CD4-positive, alpha-beta T cell treated with Interferon gamma for 1 hour (primary cell): ENCODE data around the gene RHEBL1.

ENCODE experiments used
- DNase-seq: peaks from one replicate; pipeline ENCODE4 v3.0.0-alpha.2; 2020

The RHEBL1 gene

DNA sequence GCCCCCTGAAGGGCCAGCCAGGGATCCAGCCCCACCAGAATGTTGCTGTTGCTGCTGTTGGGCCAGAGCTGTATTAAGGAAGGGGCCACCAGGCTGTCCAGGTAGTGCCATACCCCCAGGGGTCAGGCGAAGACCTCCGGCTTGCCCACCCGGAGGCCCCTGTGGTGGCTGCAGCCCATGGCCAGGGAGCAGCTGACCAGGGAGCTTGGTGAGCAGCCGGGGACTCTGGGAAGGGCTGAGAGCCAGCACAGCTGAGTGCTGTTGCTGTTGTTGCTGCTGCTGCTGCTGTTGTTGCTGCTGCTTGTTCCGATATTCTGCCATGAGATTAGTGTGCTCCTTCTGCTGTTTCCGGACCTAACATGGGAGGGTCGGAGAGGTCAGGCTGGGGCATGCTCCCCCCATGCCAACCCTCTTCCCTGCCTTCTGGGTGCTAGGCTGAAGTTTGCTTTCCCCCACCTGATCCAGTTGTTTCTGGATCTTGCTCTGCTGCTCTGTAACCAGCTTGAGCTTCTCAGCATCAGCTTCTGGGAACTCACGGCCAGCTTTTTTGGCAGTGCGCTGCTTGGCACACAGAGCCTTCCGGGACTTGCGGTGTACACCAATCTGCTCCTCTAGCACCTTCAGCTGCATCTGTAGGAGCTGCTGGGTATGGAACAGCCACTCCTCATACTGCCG is 36.0 kb downstream of the RHEBL1 start:
- DNase-seq, result no peak

DNA sequence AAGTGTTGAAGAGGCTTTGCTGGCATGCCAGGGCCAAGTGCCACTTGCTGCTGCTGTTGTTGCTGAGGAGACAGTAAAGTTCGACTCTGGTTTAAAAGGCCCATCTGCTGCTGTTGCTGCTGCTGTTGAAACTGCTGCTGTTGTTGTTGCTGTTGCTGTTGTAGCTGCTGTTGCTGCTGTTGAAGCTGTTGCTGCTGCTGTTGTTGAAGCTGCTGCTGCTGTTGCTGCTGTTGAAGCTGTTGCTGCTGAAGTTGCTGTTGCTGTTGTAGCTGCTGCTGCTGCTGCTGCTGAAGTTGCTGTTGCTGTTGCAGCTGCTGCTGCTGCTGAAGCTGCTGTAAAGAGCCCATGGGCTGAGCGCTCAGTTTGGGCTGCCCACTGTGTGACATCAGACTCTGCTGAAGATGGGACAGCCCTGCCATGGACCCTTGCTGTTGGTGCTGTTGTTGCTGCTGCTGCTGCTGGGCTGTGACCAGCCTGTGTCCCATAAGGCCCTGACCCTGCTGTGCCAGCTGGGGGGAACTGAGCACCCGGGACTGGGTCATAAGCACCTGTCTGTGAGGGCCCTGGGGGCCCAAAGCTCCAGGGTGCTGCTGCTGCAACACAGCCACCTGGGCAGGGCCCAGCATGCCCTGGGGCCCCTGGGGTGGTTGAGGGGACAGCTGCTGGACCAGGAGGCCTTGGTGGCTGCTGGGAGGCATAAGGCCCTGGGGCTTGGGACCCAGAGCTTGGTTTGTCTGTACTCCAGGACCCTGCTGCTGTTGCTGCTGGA is 36.9 kb downstream of the RHEBL1 start:
- DNase-seq, result no peak

DNA sequence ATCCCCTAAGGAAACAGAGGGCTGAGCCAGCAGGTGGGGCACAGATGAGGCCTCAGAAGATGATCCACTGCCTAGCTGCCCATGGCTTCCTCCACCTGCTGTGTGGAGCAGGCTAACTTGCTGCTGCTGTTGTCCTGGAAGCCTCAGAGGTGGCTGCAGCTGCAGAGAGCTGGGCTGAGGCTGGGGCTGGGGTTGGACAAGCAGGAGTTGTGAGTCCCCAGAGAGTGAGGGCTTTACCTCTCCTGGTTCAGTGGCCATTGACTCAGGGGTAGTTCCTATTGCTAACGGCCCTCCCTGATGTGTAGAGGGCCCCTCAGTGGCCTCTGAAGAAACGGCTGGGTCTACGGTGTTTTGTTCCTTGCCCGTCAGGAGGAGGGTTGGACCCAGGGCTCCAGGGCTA is 37.5 kb downstream of the RHEBL1 start:
- DNase-seq, result no peak

DNA sequence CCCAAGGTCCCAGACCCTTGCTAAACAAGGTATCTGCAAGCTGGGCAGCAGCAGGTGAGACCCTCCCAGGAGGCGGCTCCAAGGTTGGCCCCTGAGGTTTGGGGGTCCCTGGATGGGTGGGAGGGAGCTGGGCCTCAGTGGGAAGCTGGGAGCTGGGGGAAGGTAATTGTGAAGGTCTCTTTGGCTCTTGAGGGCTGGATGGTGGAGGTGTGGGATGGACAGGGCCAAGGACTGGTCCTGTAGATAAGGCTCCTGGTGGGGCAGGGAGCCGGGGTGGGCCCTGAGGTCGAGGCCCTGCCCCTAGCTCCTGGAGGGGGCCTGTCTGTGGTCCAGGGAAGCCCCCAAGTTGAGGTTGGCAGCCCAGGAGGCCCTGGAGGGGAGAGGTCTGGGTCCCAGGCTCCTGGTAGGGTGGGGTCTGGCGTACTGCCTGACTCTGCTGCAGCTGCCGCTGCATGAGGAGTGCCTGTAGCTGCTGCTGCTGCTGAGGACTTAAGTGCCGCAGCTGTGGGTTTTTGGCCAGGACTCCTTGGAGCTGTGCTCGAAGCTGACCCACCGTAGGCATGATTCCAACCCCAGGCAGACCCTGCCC is 38.1 kb downstream of the RHEBL1 start:
- DNase-seq, result no peak

DNA sequence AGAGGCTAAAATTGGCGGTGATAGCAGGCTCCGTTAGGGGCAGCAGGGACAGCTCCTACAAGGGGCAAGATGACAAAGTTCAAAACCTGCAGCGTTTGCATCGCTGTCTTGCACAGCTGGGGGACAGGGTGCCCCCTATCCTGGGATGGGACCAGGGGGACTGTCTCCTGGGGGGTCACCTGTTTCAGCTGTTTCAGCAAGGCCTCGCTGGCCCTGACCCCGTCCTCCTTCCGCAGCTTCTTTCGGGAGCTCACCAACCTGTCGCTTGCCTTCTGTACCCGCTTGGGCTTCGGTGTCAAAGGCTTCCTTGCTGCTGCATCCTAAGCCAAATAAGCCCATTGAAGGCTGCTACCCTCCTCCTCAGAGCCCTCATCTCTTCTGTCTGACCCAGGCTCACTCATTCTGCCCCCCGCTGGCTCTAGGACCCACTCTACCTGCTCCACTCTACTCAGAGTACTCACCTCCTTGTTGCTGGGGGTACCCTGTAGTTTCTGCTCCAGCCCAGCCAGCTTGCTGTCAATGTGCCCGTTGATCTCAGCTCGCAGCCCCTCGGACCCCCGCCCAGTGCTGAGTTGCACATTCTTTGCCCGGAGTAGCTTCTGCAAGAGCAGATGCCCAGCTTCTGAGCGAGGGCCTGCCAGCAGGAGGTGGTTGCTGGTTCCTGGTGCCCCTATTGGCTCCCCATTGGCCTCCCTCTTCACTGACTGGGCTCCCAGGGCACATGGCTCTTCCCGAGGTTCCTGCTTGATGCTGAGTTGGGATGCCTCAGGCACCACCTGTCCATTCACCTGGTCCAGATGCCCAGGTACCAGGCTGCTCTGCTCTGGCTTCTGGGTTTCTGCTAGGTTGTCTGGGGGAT is 38.8 kb downstream of the RHEBL1 start:
- no peak for DNase-seq

DNA sequence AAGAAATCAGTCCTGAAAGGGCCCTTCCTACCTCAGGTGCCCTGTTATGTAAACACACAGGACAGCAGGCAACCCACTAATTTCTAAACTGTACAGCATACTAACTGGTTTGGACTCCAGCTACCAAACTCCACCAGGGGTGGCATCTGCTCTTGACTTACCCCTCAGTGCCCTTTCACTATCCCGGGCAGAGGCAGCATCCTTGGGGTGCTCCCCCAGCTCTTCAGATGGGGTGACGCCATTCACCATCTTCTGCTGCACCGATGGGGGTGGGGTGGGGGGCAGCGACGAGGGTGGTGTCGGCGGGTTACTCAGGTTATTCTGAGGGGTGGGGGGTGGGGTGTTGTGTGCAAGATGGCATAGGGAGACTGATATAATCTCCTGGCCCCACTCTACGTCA is 39.7 kb downstream of the RHEBL1 start:
- no peak for DNase-seq

DNA sequence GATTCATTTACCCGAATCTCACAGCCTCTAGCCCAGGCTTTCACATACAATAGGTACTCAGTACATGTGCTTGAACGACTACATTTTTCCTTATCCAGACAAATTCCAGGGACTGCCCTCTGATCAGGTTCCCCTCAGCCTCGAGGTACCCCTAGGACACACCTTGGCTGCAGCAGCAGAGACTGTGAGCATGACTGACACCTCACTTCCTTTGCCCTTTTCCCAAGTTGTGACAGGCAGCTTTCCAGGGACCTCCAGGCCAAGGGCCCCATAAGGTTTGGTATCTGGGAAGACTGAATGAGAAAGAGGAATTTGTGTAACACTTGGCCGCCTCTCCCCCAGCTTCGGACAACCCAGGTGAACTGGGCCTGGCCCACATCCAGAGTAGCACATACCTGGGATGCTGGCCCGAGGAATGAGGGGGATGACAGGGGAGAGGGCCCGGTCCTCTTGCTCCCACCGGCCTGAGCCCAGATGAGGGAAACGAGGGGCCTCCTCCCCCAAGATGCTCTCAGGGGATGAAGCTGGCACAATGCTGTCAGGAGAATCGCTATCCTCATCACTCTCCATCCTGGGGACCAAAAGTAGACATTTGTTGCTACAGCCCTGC is 41.0 kb downstream of the RHEBL1 start:
- DNase-seq, result no peak

DNA sequence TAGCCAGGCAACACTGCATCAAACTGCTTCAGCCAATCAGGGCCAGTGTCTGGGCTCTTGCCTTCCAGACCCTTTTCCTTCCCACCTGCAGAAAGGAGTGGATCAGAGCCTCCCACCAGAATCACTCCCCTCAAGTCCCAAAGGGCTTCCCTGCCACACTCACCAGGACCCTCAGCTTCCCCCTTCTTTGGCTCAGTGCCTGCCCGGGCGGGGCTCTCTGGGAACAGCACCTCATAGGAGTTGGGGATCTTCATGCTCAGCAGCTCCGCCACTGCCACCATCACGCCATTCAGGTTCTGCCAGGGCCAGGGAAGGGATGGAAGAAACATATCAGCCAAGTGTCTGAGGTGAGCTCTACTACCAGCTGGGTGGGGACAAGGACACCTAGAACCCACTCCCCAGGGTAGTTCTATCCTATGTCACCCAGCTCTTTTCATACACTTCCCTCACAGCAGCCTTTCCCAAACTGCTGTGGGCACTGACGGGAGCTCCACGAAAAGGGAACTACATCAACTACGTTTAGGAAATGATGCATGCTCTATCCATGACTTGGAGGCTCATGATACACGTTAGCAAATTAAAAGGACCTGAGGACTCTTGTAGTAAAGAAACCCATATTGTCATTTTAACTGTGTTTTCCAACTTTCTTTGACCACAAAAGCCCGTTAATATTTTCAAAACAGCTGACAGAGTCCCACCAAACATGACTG is 41.8 kb downstream of the RHEBL1 start:
- DNase-seq, result no peak

DNA sequence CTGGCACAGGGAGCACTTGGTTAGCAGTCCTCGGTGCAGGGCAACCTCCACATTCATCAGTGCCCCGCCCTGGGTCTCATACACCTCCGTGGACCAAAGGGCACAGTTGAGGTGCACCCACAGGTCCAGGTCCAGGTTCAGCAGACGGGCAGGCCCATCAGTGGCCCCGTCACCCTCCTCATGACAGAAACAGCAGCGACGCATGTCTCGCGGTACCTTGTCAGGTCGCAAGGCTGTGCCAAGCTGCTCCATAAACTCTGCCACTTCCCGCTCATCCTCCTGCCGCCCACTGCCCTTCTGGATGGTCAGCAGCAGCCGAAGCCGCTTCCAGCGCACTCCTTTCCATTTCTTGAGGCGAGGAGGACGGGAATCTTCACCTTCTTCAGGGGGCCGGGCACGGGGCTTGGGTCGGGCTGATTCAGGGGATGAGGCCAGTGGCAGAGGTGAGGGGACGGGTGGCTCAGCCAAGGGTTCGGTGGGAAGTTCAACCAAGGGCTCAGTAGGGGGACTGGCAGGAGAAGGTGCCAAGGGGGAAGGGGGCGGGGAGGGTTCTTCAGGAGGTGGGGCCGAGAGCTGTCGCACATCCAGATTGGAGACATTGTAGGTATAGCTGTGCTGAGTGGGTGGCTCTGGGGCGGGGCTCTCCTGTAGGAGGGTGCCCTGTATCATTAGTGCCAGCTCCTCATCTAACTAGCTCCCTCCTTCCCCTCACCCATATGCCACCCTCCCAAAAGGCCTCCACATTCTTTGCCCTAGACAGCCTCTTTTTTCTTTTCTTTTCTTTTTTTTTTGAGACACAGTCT is 42.9 kb downstream of the RHEBL1 start:
- DNase-seq, result no peak

DNA sequence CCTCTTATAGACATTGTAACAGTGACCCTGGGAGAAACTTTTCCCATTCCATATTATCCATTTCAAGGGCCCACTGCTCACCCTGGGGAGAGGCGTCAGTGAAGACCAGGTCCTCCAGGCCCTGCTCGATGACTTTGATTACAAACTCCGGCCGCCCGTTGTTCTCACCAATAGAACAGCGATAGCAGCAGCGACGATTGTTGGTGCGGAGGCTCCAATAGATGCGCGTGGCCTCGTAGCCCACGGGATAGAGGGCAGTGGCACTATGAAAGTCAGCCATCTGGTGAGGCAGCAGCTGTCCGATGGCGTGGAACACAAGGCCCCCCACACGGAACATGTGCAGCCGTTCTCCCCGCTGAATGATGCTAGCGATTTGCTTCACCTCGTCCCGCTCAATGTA is 43.7 kb downstream of the RHEBL1 start:
- DNase-seq, result no peak

DNA sequence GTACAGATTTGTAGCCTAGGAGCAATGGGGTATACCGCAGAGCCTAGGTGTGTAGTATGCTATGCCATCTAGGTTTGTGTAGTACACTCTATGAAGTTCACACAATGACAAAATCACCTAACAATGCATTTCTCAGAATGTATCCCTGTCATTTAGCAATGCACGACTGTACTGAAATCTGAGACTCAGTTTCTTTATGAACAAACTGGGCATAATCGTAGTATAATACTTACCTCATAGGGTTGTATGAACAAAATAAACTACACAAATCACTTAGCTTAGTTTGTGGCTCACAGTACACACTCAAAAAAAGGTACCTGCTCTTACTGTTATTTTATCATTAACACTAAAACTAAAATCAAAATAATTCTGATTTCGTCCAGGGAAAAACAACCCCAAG is 44.3 kb downstream of the RHEBL1 start:
- no peak for DNase-seq

DNA sequence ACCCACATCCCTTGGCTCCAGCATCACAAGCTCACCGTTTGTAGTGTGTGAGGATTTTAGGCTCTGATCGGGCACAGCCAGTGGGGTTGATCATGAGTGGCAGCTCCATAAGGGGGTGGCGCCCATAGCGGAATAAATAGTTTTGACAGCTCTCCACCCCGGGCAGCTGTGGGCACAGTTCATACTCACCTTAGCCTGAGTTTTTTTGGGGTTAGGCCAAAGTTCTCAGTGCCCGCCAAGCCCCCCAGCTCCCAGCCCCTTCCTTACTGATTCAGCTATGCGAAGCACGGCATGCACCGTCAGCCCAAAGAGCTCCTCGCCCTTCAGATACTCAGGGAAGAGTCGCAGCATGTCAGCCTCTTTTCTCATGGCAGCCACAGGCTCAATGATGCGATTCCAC is 45.2 kb downstream of the RHEBL1 start:
- no peak for DNase-seq

DNA sequence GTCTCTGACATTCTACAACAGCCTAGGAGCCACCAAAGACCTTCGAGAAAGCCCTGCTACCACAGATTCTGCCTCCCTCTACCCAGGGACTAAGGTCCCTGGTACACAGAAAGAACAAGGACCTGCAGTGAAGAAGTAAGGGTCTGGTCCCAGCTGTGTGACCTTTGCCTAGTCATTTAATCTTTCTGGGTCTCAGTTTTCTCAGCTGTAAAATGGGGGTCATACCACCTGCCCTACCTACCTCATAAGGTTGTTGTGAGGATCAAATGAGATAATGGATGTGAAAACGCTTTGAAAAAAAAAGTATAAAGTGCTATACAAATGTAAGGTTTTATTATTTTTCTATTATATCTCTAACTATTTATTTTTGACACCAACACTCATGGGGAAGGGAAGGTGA is 46.0 kb downstream of the RHEBL1 start:
- DNase-seq, result no peak

DNA sequence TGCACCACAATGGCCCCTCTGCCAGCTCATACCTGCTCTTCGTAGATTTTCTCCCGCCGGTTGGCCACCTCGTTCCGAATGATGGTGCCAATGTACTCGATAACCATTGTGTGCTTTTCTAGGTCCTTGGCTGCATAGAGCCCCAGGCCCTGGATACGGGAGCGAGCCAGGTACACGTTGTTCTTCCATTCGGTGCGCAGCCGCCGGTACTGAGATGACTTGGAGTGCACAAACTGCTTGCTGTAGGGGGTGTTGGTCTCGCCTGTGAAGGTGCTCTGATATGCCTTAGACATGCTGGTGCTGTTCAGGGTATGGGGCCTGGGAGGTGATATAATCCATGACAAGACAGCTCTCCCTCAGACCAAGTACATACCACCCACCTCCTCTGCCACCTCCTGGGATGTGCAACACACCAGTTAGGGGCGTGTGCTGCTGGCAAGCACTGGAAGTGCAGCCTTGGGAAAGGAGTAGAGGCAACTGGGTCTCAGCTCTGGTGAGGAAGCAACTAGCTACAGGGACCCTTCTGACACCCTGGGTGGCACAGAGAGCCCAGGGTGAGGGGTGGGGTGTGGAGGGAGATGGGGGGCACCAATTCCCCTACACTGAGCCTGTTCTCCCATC is 47.1 kb downstream of the RHEBL1 start:
- no peak for DNase-seq

DNA sequence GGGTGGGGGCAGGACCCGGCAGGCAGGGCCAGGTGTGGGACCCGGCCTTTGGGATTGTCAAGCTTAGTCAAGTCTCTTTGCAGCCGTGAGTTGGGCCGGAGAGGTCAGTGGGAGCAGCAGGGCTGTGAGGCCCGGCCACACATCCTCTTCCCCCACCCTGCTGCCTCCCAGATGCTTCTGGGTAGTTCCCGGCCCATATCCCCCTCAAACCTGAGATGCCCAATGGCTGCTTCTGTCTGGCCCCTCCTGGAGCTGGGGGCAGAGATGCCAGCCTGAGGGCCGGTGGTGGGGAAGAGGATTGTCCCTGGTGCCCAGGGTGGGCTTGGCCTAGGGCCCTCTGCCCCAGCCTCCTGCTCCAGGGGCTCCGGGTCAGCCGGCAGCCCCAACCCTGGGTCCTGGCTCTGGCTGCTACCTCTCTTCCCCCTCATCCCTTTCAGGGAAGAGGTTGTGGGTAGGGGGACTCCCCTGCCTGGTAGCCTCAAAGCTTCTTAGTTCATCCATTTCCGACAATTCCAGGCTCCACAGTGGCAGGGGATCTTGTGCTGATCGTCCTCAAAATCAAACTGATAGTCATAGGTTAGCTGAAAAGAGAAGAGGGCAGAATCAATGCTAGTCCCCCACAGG is 48.4 kb downstream of the RHEBL1 start:
- no peak for DNase-seq

DNA sequence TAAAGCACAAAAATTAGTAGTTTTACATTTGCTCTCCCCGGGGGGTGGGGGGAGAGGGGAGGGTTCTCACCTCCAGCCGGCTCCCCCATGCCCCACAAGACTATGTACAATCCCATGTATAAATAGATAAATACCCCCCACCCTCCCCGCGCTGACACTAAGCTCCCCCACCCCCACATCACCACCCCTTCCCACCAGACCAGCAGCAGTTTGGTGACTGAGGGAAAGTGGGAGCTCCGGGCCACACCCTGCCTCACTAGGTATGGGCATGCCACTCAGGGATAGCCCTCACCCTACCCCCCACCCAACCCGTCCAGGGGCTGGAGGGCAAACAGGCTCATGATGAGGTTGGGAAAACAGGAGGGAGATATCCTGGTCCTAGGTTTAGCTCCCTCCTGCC is 49.3 kb downstream of the RHEBL1 start:
- no peak for DNase-seq

DNA sequence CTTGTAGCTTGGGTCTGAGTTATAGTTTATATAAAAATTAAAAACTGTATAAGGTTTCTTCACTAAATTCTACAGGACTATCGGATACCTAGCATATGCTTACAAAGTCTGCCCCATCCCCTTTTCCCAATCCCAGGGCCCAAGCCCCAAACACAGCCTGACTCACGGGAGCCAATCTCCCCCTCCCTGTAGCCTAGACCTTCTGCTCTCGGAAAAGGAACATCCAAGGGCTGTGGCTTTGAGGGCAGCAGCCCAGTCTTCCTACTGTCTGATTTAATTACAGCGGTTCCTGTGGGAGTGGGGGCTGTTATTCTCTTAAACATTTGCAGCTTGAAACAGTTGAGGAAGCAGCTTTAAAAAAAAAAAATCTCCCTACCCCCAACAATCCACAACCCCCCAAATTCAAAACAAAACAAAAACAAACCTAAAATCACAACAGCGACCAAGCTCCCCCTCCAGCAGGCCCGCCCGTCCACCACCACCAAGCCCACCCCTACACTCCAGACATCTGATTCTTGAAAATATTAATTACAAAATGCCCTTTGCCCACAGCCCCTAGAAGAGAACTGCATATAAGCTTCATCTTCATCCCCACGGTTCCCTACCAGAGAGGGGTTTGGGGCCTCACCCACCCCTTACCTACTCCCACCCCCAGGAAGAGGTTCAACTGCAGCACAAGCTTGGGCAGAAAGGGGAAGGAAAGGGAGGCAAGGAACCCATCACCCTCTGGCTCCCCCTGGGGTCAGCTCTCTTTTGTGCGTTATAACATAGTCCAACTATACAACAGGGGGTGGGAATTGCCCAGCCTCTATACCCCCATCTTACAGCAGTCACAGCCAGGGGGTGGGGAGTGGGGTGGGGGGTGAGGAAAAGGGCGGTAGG is 50.1 kb downstream of the RHEBL1 start:
- peak; percentile 67 for DNase-seq

DNA sequence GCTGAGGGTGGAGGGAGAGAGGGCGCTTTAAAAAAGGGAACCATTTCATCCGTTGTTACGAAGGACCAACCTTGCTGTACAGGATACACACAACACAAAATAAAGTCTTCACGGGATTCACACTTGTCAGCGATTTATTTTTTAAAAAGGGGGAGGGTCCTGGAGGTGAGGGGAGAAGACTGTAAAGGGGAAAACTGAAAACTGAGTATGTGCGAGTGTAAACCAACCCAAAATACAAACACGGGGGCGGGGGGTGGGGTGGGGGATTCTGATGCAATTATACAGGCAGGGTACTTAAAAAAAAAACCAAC is 50.7 kb downstream of the RHEBL1 start:
- DNase-seq, result no peak

DNA sequence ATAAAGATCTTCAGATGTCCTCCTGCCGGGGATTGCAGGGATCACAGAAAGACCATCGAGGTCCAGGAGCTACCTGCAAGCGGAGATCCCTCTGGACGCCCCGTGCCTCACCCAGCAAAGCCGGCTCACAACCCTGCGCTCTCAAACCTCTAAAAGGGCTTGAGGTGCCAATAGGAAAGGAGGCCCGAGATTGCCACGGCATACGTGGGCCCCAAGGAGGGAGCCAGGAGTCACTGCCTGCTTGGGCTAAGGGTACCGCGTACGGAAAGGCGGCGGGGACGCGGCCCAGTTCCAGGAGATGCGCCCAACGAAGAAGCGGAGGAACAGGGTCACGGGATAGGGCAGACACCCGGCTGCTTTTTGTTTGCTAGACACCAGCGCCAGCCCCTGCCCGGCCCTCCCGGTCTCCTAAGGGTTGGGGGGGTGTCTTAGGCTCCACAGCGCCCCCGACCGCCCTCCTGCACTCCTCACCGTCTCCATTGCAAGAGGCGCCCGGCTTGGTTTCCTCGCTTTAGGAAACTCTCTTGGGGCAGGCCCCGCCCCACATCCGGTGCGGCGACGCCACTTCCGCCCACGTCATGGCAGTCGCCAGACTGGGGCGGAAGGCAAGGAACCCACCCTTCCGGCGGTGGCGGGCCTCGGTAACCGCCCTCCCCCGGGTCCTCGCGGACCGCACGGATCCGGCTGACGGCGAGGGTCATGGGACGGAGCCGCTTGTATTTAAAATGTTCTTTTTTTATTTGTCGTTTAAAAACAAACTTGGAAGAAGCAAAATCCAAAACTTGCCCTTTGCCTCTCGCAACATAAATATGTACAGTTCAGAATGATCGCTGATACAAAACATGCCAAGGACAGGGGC is 51.3 kb downstream of the RHEBL1 start, which contains the start of gene PRKAG1:
TSS of gene PRKAG1 (minus strand) at position 516 of the 859 bp plus-strand sequence. CDS start at position 480, 36 bp downstream.
- DNase-seq, result peak; percentile 98
